KMS-11 (cell line): Measurements from ENCODE around the gene PKN1.

ENCODE experiments used
- H2AFZ ChIP-seq: fragments of 200-600 bp; sonication (generic); 2 replicates; pipeline ENCODE4 v1.6.1; 2016; ENCODE audit warnings: antibody characterized with exemption, mixed run types, low read depth
- H3K27ac ChIP-seq: fragments of 200-600 bp; sonication (generic); 2 replicates; pipeline ENCODE4 v1.6.1; 2016; ENCODE audit warnings: mild to moderate bottlenecking, mixed run types
- H3K27me3 ChIP-seq: fragments of 200-600 bp; sonication (generic); 2 replicates; pipeline ENCODE4 v1.6.1; 2017; ENCODE audit warnings: mild to moderate bottlenecking, low read depth, mixed run types, moderate library complexity; ENCODE audit not compliant: insufficient read depth
- H3K36me3 ChIP-seq: fragments of 200-600 bp; sonication (generic); 2 replicates; pipeline ENCODE4 v1.6.1; 2017; ENCODE audit warnings: mild to moderate bottlenecking, mixed run types; ENCODE audit not compliant: insufficient read depth
- H3K4me1 ChIP-seq: fragments of 200-600 bp; sonication (generic); 2 replicates; pipeline ENCODE4 v1.6.1; 2016; ENCODE audit warnings: mild to moderate bottlenecking, low read depth, mixed run types; ENCODE audit not compliant: poor library complexity, severe bottlenecking
- H3K4me2 ChIP-seq: fragments of 200-600 bp; sonication (generic); 2 replicates; pipeline ENCODE4 v1.7.0; 2016; ENCODE audit warnings: mild to moderate bottlenecking, mixed run types
- H3K4me3 ChIP-seq: fragments of 200-600 bp; sonication (generic); IDR thresholded peaks from 2 replicates; pipeline ENCODE4 v1.6.1; 2017; ENCODE audit warnings: low read depth, low read length, mixed read lengths; ENCODE audit not compliant: insufficient read depth
- H3K79me2 ChIP-seq: fragments of 200-600 bp; sonication (generic); 2 replicates; pipeline ENCODE4 v1.6.1; 2016; ENCODE audit warnings: low read depth, mixed run types; ENCODE audit not compliant: insufficient read depth
- H3K9ac ChIP-seq: fragments of 200-600 bp; sonication (generic); 2 replicates; pipeline ENCODE4 v1.6.1; 2016; ENCODE audit warnings: mild to moderate bottlenecking, mixed run types
- H4K20me1 ChIP-seq: fragments of 200-600 bp; sonication (generic); 2 replicates; pipeline ENCODE4 v1.6.1; 2016; ENCODE audit warnings: mild to moderate bottlenecking, mixed run types; ENCODE audit not compliant: insufficient read depth
- TF ChIP-seq, protein P1 (sequence below): fragments of 200-600 bp; sonication (generic); conservative IDR thresholded peaks from 2 replicates; pipeline ENCODE4 v1.6.1; 2017; ENCODE audit warnings: low read depth, mild to moderate bottlenecking, antibody characterized with exemption, low read length, moderate library complexity, mixed read lengths

PKN1 gene

DNA sequence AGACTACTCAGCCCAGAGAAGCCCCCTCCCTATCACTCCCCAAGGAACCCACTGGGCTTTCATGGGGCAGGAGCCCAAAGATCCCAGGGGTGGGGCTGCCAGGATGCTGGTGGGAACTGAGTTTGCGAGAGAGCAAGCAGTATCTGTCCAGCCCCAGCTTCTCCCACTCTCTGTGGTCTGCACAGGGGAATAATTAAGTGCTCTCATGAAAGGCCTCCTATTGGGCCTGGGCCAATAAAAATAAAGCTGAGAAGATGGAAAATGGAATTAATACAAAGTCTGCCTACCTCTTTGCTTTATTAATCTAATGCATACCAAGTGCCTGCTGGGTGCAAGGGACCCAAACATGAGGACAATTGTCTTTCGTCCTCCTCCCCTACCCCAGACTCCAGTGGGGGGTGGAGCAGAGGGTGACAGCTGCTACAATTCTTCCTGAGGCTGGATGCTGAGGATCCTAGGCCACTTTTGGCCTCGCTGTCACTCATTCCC is 19.4 kb upstream of the PKN1 start:
- Histone ChIP-seq H3K4me2 (no peak overlapping the region), H3K79me2 (peaks cover 77% of the 10 kb centered on the region), H4K20me1 (peaks cover 37% of the 10 kb centered on the region), H3K36me3 (peaks cover 1% of the 10 kb centered on the region; the same call in 1 of the 2 replicates), H2AFZ (no peak overlapping the region), H3K9ac (no peak overlapping the region), H3K27ac (no peak overlapping the region), H3K4me3 (no peak overlapping the region), H3K27me3 (no peaks in the 10 kb centered on the region), H3K4me1 (peaks cover 33% of the 10 kb centered on the region)
- TF ChIP-seq, protein P1, sequence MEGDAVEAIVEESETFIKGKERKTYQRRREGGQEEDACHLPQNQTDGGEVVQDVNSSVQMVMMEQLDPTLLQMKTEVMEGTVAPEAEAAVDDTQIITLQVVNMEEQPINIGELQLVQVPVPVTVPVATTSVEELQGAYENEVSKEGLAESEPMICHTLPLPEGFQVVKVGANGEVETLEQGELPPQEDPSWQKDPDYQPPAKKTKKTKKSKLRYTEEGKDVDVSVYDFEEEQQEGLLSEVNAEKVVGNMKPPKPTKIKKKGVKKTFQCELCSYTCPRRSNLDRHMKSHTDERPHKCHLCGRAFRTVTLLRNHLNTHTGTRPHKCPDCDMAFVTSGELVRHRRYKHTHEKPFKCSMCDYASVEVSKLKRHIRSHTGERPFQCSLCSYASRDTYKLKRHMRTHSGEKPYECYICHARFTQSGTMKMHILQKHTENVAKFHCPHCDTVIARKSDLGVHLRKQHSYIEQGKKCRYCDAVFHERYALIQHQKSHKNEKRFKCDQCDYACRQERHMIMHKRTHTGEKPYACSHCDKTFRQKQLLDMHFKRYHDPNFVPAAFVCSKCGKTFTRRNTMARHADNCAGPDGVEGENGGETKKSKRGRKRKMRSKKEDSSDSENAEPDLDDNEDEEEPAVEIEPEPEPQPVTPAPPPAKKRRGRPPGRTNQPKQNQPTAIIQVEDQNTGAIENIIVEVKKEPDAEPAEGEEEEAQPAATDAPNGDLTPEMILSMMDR, result no peak

DNA sequence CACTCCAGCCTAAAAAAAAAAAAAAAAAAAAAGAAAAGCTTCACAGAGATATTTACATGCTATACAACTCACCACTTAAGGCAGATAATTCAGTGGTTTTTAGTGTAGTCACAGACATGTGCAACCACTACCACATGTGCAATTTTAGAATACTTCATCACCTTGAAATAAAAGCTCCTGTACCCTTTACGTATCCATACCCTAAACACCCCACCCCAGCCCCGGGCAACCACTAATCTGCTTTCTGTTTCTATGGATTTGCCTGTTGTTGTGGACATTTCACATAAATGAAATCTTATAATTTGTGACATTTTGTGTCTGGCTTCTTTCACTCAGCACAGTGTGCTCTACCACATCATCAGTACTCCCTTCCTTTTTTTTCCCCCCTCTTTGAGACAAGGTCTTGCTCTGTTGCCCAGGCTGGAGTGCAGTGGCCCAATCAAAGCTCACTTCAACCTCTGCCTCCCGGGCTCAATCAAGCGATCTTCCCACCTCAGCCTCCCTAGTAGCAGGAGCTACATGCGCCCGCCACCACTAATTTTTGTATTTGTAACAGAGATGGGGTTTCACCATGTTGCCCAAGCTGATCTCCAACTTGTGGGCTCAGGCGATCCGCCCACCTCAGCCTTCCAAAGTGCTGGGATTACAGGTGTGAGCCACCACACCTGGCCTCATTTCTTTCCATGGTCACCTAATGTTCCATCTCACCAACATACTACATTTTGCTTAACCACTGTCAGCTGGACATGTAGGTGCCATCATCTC is 18.0 kb upstream of the PKN1 start:
- Histone ChIP-seq H3K36me3 (no peaks in the 10 kb centered on the region; the same call in 1 of the 2 replicates), H3K4me2 (no peak overlapping the region), H3K27me3 (no peaks in the 10 kb centered on the region), H3K4me1 (peaks cover 38% of the 10 kb centered on the region), H3K79me2 (peaks cover 80% of the 10 kb centered on the region), H4K20me1 (peaks cover 37% of the 10 kb centered on the region), H3K9ac (no peak overlapping the region), H3K4me3 (no peak overlapping the region), H3K27ac (no peak overlapping the region), H2AFZ (no peak overlapping the region)
- TF ChIP-seq, protein P1, result no peak

DNA sequence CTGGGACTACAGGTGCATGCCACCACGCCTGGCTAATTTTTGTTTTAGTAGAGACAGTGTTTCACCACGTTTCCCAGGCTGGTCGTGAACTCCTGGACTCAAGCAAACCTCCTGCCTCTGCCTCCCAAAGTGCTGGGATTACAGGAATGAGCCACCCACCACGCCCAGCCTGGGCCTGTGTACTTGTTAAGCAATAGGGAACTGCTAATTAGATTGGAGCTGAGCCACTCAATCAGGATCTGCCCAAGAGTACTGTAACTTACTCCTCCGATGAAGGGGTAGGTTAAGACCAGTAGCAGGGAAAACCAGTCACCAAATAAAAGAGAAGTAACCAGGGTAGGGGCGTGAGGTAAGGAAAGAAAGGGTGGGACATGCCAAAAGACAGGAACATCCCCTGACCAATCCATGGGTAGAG is 16.3 kb upstream of the PKN1 start:
- H3K36me3 ChIP-seq, result no peaks in the 10 kb centered on the region; the same call in 1 of the 2 replicates
- H3K79me2 ChIP-seq, result peaks cover 72% of the 10 kb centered on the region

DNA sequence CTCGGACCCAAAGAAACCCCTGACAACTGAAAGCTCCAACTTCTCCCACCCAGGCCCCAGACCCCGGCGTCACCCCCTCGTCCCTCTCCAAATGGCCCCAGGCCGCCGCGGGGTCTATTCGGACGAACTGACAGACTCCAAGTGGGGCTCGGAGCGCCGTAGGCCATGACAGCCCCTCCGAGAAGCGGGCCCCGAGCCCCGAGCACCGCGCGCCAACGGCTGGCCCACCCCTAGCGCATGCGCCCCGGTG is 14.3 kb upstream of the PKN1 start:
- H3K4me3 ChIP-seq, result no peak overlapping the region
- no peak overlapping the region for H2AFZ ChIP-seq
- H4K20me1 ChIP-seq, result peaks cover 32% of the 10 kb centered on the region
- H3K27me3 ChIP-seq, result no peaks in the 10 kb centered on the region
- H3K4me1 ChIP-seq, result peaks cover 36% of the 10 kb centered on the region
- no peaks in the 10 kb centered on the region; the same call in 1 of the 2 replicates for H3K36me3 ChIP-seq
- H3K27ac ChIP-seq, result peak overlapping the region; percentile 84
- TF ChIP-seq, protein P1, result 0 out of 2 replicates have a peak, but pooled peaks have one; percentile 3
- H3K9ac ChIP-seq, result peak overlapping the region; percentile 96
- peaks cover 53% of the 10 kb centered on the region for H3K79me2 ChIP-seq
- peak overlapping the region; percentile 91 for H3K4me2 ChIP-seq

More for the DNA sequence above, 16.3 kb upstream of the PKN1 start:
- peaks cover 39% of the 10 kb centered on the region for H3K4me1 ChIP-seq
- TF ChIP-seq, protein P1, result no peak
- peaks cover 37% of the 10 kb centered on the region for H4K20me1 ChIP-seq
- H3K27ac ChIP-seq, result no peak overlapping the region
- no peak overlapping the region for H3K9ac ChIP-seq
- no peak overlapping the region for H3K4me3 ChIP-seq
- no peaks in the 10 kb centered on the region for H3K27me3 ChIP-seq
- no peak overlapping the region for H2AFZ ChIP-seq
- H3K4me2 ChIP-seq, result peak overlapping the region; percentile 91
